Measurements from ENCODE around the gene CST3.

DNA sequence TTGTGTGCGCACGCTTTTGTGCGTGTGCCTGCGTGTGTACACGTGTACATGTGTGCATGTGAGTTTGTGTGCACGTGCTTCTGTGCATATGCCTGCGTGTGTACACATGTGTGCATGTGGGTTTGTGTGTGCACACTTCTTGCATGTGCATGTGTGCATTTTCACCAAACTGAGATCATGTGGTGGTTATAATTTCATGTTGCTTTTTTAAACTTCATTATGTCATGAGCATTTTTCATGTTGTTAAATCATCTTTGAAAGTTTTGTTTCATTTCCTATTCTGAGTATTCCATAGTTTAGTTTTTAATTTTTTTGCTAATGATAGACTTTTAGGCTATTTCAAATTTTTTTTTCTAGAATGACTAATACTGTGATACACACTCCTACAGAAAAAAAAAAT is 6.4 kb upstream of the CST3 start:
- TF ChIP-seq EZH2 (IDR thresholded peaks at IDR 0.05; ENCODE audit: low read length), result no peak
- TF ChIP-seq, protein P1, sequence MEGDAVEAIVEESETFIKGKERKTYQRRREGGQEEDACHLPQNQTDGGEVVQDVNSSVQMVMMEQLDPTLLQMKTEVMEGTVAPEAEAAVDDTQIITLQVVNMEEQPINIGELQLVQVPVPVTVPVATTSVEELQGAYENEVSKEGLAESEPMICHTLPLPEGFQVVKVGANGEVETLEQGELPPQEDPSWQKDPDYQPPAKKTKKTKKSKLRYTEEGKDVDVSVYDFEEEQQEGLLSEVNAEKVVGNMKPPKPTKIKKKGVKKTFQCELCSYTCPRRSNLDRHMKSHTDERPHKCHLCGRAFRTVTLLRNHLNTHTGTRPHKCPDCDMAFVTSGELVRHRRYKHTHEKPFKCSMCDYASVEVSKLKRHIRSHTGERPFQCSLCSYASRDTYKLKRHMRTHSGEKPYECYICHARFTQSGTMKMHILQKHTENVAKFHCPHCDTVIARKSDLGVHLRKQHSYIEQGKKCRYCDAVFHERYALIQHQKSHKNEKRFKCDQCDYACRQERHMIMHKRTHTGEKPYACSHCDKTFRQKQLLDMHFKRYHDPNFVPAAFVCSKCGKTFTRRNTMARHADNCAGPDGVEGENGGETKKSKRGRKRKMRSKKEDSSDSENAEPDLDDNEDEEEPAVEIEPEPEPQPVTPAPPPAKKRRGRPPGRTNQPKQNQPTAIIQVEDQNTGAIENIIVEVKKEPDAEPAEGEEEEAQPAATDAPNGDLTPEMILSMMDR (optimal IDR thresholded peaks at IDR 0.05 in 1 of 3, IDR thresholded peaks at IDR 0.05 in 1 of 3, conservative IDR thresholded peaks at IDR 0.05 in 1 of 3; ENCODE audit: extremely low read depth in 1 of 3, insufficient read depth in 2 of 3, low read length in 3 of 3), result no peak
